Ascending aorta (tissue), 2 donors: Measurements from ENCODE around the gene KCNMB1. TPM values are rescaled to one million over a fixed set of nuclear protein-coding genes. Genes with fewer than 3 reads are reported as not detected.

ENCODE experiments used
- DNase-seq, 2 donors: peaks; one replicate each; pipeline ENCODE4 v3.0.0-alpha.2; 2019; ENCODE audit warnings: low spot score in 2 of 2
- H3K27ac ChIP-seq, 2 donors: fragments of 200-600 bp; sonication (generic); one replicate each; pipeline ENCODE4 v1.5.1; 2016 to 2017; ENCODE audit warnings: mild to moderate bottlenecking in 1 of 2
- H3K27me3 ChIP-seq: fragments of 200-600 bp; sonication (generic); one replicate; pipeline ENCODE4 v1.5.1; 2017
- H3K36me3 ChIP-seq, 2 donors: fragments of 200-600 bp; sonication (generic); one replicate each; pipeline ENCODE4 v1.5.1; 2016
- H3K4me1 ChIP-seq, 2 donors: fragments of 200-600 bp; sonication (generic); one replicate each; pipeline ENCODE4 v1.5.1; 2016 to 2017; ENCODE audit warnings: mild to moderate bottlenecking in 1 of 2
- H3K4me3 ChIP-seq, 2 donors: fragments of 200-600 bp; sonication (generic); one replicate each; pipeline ENCODE4 v1.5.1; 2016 to 2017; ENCODE audit warnings: mild to moderate bottlenecking in 1 of 2
- H3K9me3 ChIP-seq, 2 donors: fragments of 200-600 bp; sonication (generic); one replicate each; pipeline ENCODE4 v1.5.1; 2016
- intact Hi-C: fragments of 100-400 bp; cut with DNase I; formaldehyde crosslinking; loops from one replicate; pipeline ENCODE4 v1.15.1; 2023
- total RNA-seq: library from RNA; depleted of rRNA; stranded (reverse); fragments of >200 nt; gene quantifications from one replicate; pipeline ENCODE4 v1.1.0, GENCODE V29; 2016
- TF ChIP-seq, protein P1 (sequence below), 3 experiments: fragments of 200-600 bp in 2 of 3; fragments of 450-650 bp in 1 of 3; sonication (generic) in 2 of 3; IDR thresholded peaks; one replicate each; pipeline ENCODE4 v1.5.1; 2016 to 2019; ENCODE audit warnings: antibody characterized with exemption in 3 of 3, mild to moderate bottlenecking in 1 of 3, moderate library complexity in 1 of 3

KCNMB1 gene
- total RNA-seq, 1 donor from 2014 or later, result 30.8 TPM

DNA sequence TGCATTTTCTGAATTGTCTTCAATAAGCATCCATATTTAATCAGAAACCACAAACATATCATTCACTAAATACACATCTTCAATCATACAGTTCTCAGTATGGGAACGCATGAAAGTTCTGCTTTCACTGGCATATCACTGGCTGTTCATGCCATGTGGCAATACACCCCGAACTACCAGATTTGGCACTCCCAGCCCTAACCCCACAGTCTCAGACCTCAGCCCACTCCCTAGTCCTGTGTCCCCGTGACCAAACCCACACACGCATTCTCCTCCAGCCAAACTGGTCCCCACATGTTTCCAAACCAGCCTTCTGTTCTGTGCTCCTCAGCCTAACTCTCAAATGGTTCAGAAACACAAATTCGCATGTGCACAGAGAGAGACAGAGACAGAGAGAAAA lies 20.6 kb downstream of the KCNMB1 start:
- Histone ChIP-seq H3K36me3 (no peaks in the 10 kb centered on the region), H3K27me3 (no peaks in the 10 kb centered on the region), H3K9me3 (no peaks in the 10 kb centered on the region), H3K4me1 (no peaks in the 10 kb centered on the region), H3K4me3 (no peak overlapping the region), H3K27ac (no peak overlapping the region)
- intact Hi-C loops, result no loop called here
- TF ChIP-seq, protein P1, sequence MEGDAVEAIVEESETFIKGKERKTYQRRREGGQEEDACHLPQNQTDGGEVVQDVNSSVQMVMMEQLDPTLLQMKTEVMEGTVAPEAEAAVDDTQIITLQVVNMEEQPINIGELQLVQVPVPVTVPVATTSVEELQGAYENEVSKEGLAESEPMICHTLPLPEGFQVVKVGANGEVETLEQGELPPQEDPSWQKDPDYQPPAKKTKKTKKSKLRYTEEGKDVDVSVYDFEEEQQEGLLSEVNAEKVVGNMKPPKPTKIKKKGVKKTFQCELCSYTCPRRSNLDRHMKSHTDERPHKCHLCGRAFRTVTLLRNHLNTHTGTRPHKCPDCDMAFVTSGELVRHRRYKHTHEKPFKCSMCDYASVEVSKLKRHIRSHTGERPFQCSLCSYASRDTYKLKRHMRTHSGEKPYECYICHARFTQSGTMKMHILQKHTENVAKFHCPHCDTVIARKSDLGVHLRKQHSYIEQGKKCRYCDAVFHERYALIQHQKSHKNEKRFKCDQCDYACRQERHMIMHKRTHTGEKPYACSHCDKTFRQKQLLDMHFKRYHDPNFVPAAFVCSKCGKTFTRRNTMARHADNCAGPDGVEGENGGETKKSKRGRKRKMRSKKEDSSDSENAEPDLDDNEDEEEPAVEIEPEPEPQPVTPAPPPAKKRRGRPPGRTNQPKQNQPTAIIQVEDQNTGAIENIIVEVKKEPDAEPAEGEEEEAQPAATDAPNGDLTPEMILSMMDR (IDR thresholded peaks at IDR 0.05), result no peak
- no peak for DNase-seq

DNA sequence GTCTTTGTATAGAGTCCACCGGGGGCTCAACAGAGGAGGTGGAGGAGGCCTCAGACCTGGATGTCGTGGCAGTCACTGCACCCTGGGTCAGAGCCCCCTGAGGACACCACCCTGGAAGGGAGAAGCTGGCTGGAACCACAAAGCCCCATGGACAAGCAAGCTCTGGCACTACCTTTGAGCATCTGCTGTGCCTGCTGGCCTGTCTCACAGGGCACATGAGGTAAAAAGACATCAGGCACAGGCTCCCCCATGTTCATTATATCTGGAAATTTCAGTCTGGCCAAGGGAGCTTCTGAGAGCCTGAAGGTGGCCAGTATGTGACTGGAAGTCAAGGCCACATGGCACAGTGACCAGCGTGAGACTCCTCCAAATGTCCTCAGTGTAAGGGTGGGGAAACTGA lies 22.9 kb downstream of the KCNMB1 start:
- TF ChIP-seq, protein P1 (IDR thresholded peaks at IDR 0.05), result no peak
- Histone ChIP-seq H3K27ac (no peak overlapping the region), H3K36me3 (no peaks in the 10 kb centered on the region), H3K27me3 (no peaks in the 10 kb centered on the region), H3K4me1 (no peaks in the 10 kb centered on the region), H3K9me3 (no peaks in the 10 kb centered on the region), H3K4me3 (no peak overlapping the region)
- intact Hi-C loops, result no loop called here
- no peak for DNase-seq

DNA sequence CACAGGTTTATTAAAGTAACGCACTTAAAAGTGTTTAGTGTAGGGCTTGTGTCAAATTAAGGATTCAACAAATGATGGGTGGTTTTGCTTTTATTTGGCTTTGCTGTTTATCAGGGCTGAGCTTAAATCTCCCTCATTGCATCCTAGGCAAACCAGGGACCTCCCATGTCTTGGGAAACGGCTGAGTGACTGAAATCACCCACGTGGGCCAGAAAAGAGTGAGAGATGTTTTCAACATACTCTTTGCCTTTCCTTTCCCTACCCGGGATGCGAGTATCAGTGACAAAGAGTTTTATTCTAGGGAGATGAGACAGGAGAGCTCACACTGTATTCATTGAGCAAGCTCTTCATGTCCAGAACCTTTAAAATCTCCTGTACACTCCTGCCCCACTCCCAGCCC lies 23.3 kb downstream of the KCNMB1 start:
- no peak overlapping the region for H3K27ac ChIP-seq

DNA sequence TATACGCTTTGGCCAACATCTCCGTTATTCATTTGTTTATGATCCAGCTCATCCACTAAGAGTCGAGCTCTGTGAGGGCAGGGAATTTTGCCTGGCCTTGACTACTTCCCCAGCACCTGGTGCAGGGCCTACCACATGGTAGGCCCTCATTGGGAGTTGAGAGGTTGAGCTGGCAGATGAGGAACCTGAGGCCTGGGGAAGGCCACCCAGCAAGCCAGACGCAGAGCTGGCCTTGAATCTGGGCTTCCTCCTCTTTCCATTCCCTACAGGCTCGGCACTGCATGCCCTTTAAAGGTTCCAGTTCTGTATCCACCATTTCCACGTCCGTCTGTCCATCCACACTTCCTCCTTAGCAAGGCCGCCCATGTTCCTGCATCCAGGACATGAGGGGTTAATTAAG lies 24.2 kb downstream of the KCNMB1 start:
- intact Hi-C loops, result no loop called here
- Histone ChIP-seq H3K4me3 (no peak overlapping the region), H3K4me1 (no peaks in the 10 kb centered on the region), H3K9me3 (no peaks in the 10 kb centered on the region), H3K27ac (no peak overlapping the region), H3K27me3 (no peaks in the 10 kb centered on the region), H3K36me3 (no peaks in the 10 kb centered on the region)
- DNase-seq, result no peak
- TF ChIP-seq, protein P1 (IDR thresholded peaks at IDR 0.05), result no peak

More for the DNA sequence above, 23.3 kb downstream of the KCNMB1 start:
- Histone ChIP-seq H3K36me3 (no peaks in the 10 kb centered on the region), H3K27me3 (no peaks in the 10 kb centered on the region), H3K4me1 (no peaks in the 10 kb centered on the region), H3K4me3 (no peak overlapping the region), H3K9me3 (no peaks in the 10 kb centered on the region)
- no peak for DNase-seq
- intact Hi-C loops, result no loop called here
- TF ChIP-seq, protein P1 (IDR thresholded peaks at IDR 0.05), result no peak

DNA sequence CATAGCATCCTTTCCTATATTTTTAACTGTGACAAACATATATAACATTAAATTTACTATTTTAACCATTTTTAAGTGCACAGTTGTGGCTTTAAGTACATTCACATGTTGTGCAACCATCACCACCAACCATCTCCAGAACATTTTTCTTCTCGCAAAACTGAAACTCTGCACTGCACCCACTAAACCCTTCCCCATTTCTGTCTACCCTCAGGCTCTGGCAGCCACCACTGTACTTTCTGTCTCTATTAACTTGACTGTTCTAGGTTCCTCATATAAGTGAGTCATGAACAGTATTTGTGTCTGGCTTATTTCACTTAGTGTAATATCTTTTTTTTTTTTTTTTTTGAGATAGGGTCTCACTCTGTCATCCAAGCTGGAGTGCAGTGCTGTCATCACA lies 25.5 kb downstream of the KCNMB1 start:
- intact Hi-C loops, result no loop called here
- Histone ChIP-seq H3K27ac (no peak overlapping the region), H3K4me1 (no peaks in the 10 kb centered on the region), H3K27me3 (no peaks in the 10 kb centered on the region), H3K4me3 (no peak overlapping the region), H3K36me3 (no peaks in the 10 kb centered on the region), H3K9me3 (no peaks in the 10 kb centered on the region)
- no peak for DNase-seq
- TF ChIP-seq, protein P1 (IDR thresholded peaks at IDR 0.05), result no peak

DNA sequence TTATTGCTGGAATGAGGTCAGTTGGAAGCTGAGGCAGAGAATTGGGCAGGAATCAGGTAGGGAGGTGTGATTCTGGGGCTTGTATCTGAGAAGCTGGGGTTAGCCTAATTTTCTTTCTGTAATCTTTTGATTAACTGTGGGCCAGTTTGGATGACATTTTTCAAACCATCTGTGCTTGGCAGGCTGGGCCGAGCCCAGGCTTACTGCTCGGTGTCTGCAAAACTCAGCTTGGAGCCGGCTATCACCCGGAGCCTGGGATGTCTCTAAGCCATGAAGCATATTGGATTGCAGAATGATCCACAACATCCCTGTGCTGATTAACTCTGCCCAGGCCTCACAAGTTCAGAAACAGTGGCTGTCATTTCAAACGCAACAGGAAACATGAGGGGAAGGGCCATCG lies 26.5 kb downstream of the KCNMB1 start:
- Histone ChIP-seq H3K4me3 (no peak overlapping the region), H3K9me3 (no peaks in the 10 kb centered on the region), H3K27me3 (no peaks in the 10 kb centered on the region), H3K36me3 (no peaks in the 10 kb centered on the region), H3K4me1 (no peaks in the 10 kb centered on the region), H3K27ac (peak overlapping the region in 1 of 2 donors; percentile 15)
- intact Hi-C loops, result no loop called here
- TF ChIP-seq, protein P1 (IDR thresholded peaks at IDR 0.05), result no peak
- DNase-seq, result no peak
